H1 (cell line): ENCODE results near the gene TMA7. TPM values are rescaled to one million over a fixed set of nuclear protein-coding genes. Genes with fewer than 3 reads are reported as not detected.

Experiments used
- CTCF ChIA-PET: fragments of 300-600 bp; sonication (Branson Sonifier 250); formaldehyde crosslinking; loops from one replicate; lab custom pipeline; 2021; ENCODE audit not compliant: partially characterized antibody; lab: Charles Lee
- POLR2A ChIA-PET: fragments of 300-600 bp; sonication (Branson Sonifier 250); formaldehyde crosslinking; loops from one replicate; lab custom pipeline; 2021; ENCODE audit warnings: inconsistent platforms; ENCODE audit not compliant: partially characterized antibody; lab: Charles Lee
- DNase-seq, 2 experiments: peaks; one replicate each; pipeline versions ENCODE4 v3.0.0 to v3.0.0-alpha.2; 2010 to 2022; ENCODE audit warnings: low spot score in 2 of 2, low read depth in 1 of 2, mixed read lengths in 1 of 2
- FAIRE-seq: peaks from 2 replicates; lab custom pipeline; 2011; peaks lifted over from hg19 to GRCh38; lab: Jason Lieb, UNC
- H2AFZ ChIP-seq: 2 replicates; pipeline ENCODE4 v1.8.1; 2012; ENCODE audit warnings: low read length, inconsistent platforms
- H2AK5ac ChIP-seq: 2 replicates; pipeline ENCODE4 v1.6.1; 2013; ENCODE audit warnings: low read depth, low read length
- H2BK120ac ChIP-seq: replicated peaks from 2 replicates; pipeline ENCODE3; 2013; ENCODE audit warnings: low read depth, low read length, inconsistent platforms
- H2BK12ac ChIP-seq: 2 replicates; pipeline ENCODE4 v1.6.1; 2013; ENCODE audit warnings: low read depth, low read length
- H2BK15ac ChIP-seq: 2 replicates; pipeline ENCODE4 v1.6.1; 2013; ENCODE audit warnings: low read length
- H2BK20ac ChIP-seq: 2 replicates; pipeline ENCODE4 v1.6.1; 2013; ENCODE audit warnings: low read length
- H2BK5ac ChIP-seq: 2 replicates; pipeline ENCODE4 v1.6.1; 2013; ENCODE audit warnings: low read depth, low read length
- H3K14ac ChIP-seq: 2 replicates; pipeline ENCODE4 v1.6.1; 2013; ENCODE audit warnings: inconsistent platforms; ENCODE audit not compliant: insufficient read length
- H3K18ac ChIP-seq: 2 replicates; pipeline ENCODE4 v1.6.1; 2013; ENCODE audit warnings: low read length; ENCODE audit errors: extremely low read depth
- H3K23ac ChIP-seq: 2 replicates; pipeline ENCODE4 v1.6.1; 2013; ENCODE audit warnings: inconsistent platforms; ENCODE audit not compliant: insufficient read length
- H3K23me2 ChIP-seq: 2 replicates; pipeline ENCODE4 v1.6.1; 2013; ENCODE audit warnings: low read depth, low read length
- H3K27ac ChIP-seq: 2 replicates; pipeline ENCODE4 v1.6.1; 2011; ENCODE audit warnings: low read depth, low read length, inconsistent platforms
- H3K27me3 ChIP-seq, 4 experiments: replicated peaks in 1 of 4; 1 replicate in 1 of 4; 2 replicates in 3 of 4; pipeline versions ENCODE4 v1.6.1 to v1.8.1; 2011 to 2013; ENCODE audit warnings: low read length in 3 of 4, mild to moderate bottlenecking in 3 of 4, inconsistent platforms in 2 of 4, mixed read lengths in 2 of 4, moderate library complexity in 1 of 4; ENCODE audit not compliant: control insufficient read depth in 3 of 4, insufficient read depth in 3 of 4; ENCODE audit errors: extremely low read depth in 1 of 4
- H3K36me3 ChIP-seq, 4 experiments: 2 replicates each; pipeline versions ENCODE4 v1.6.1 to v1.8.1; 2011 to 2013; ENCODE audit warnings: mild to moderate bottlenecking in 4 of 4, low read length in 3 of 4, moderate library complexity in 2 of 4, control low read depth in 1 of 4, inconsistent platforms in 1 of 4; ENCODE audit not compliant: insufficient read depth in 4 of 4, control insufficient read depth in 2 of 4
- H3K4ac ChIP-seq: replicated peaks from 2 replicates; pipeline ENCODE3; 2013; ENCODE audit warnings: low read length, low read depth, mixed read lengths, inconsistent platforms; ENCODE audit not compliant: insufficient read length
- H3K4me1 ChIP-seq, 4 experiments: replicated peaks in 1 of 4; 1 replicate in 1 of 4; 2 replicates in 3 of 4; pipeline versions ENCODE4 v1.6.1 to v1.8.1; 2011 to 2013; ENCODE audit warnings: low read length in 3 of 4, inconsistent platforms in 2 of 4, mixed read lengths in 1 of 4; ENCODE audit not compliant: insufficient read depth in 4 of 4, control insufficient read depth in 3 of 4
- H3K4me2 ChIP-seq, 2 experiments: 2 replicates each; pipeline versions ENCODE4 v1.6.1 to v1.8.1; 2011 to 2013; ENCODE audit warnings: low read depth in 2 of 2, low read length in 2 of 2, control low read depth in 1 of 2, inconsistent platforms in 1 of 2, mild to moderate bottlenecking in 1 of 2; ENCODE audit not compliant: insufficient read depth in 1 of 2
- H3K4me3 ChIP-seq, 4 experiments: fragments of 200-600, 300-600 bp in 1 of 4; sonication (generic), shearing (Covaris generic), sonication (Bioruptor Twin) in 1 of 4; 2 replicates each; pipeline versions ENCODE4 v1.5.1 to v1.8.1; 2011 to 2016; ENCODE audit warnings: low read length in 4 of 4, low read depth in 3 of 4, control low read depth in 2 of 4, inconsistent platforms in 2 of 4, mild to moderate bottlenecking in 2 of 4, mixed read lengths in 1 of 4, moderate library complexity in 1 of 4; ENCODE audit not compliant: insufficient read depth in 2 of 4; ENCODE audit errors: extremely low read depth in 1 of 4
- H3K56ac ChIP-seq: replicated peaks from 2 replicates; pipeline ENCODE3; 2013; ENCODE audit warnings: low read depth, mild to moderate bottlenecking, mixed read lengths, low read length, inconsistent platforms; ENCODE audit not compliant: insufficient read length
- H3K79me1 ChIP-seq: 2 replicates; pipeline ENCODE4 v1.6.1; 2013; ENCODE audit warnings: low read depth, low read length, control low read depth
- H3K79me2 ChIP-seq, 2 experiments: 2 replicates each; pipeline versions ENCODE4 v1.6.1 to v1.8.1; 2012 to 2013; ENCODE audit warnings: low read length in 2 of 2, mild to moderate bottlenecking in 2 of 2, inconsistent platforms in 1 of 2; ENCODE audit not compliant: insufficient read depth in 2 of 2, control insufficient read depth in 1 of 2
- H3K9ac ChIP-seq, 4 experiments: replicated peaks in 1 of 4; 1 replicate in 1 of 4; 2 replicates in 3 of 4; pipeline versions ENCODE4 v1.6.1 to v1.8.1; 2011 to 2013; ENCODE audit warnings: low read depth in 3 of 4, low read length in 3 of 4, control low read depth in 2 of 4, mild to moderate bottlenecking in 2 of 4, moderate library complexity in 2 of 4, inconsistent platforms in 1 of 4; ENCODE audit errors: extremely low read depth in 1 of 4
- H3K9me3 ChIP-seq, 2 experiments: 2 replicates each; pipeline versions ENCODE4 v1.6.1 to v1.8.1; 2012 to 2013; ENCODE audit warnings: mild to moderate bottlenecking in 2 of 2, moderate library complexity in 2 of 2, control low read depth in 1 of 2, inconsistent platforms in 1 of 2, low read depth in 1 of 2, low read length in 1 of 2, mixed read lengths in 1 of 2; ENCODE audit not compliant: insufficient read depth in 2 of 2
- H4K20me1 ChIP-seq, 2 experiments: replicated peaks in 1 of 2; 2 replicates each; pipeline versions ENCODE3 to v1.8.1; 2011 to 2013; ENCODE audit warnings: inconsistent platforms in 2 of 2, low read length in 2 of 2, mild to moderate bottlenecking in 1 of 2; ENCODE audit not compliant: insufficient read depth in 2 of 2, control insufficient read depth in 1 of 2
- H4K5ac ChIP-seq: 2 replicates; pipeline ENCODE4 v1.6.1; 2013; ENCODE audit warnings: low read length, low read depth, mixed read lengths, inconsistent platforms; ENCODE audit not compliant: insufficient read length
- H4K8ac ChIP-seq: 2 replicates; pipeline ENCODE4 v1.8.0; 2013; ENCODE audit warnings: mild to moderate bottlenecking, moderate library complexity, low read length, inconsistent platforms; ENCODE audit not compliant: insufficient read depth; ENCODE audit errors: extremely low read depth
- H4K91ac ChIP-seq: replicated peaks from 2 replicates; pipeline ENCODE3; 2013; ENCODE audit warnings: low read length, mixed read lengths, inconsistent platforms; ENCODE audit not compliant: insufficient read length
- CBX5 ChIP-seq: fragments of 300-800, 300-1000 bp; sonication (generic); IDR thresholded peaks from 2 replicates; pipeline ENCODE4 v1.7.1; 2016; ENCODE audit warnings: antibody characterized with exemption, low read length, low read depth
- CTBP2 ChIP-seq: IDR thresholded peaks from 2 replicates; pipeline ENCODE4 v1.7.0; 2011; ENCODE audit warnings: borderline replicate concordance, mild to moderate bottlenecking, moderate library complexity, mixed read lengths, low read length; ENCODE audit not compliant: insufficient read depth, insufficient read length
- JUN ChIP-seq: IDR thresholded peaks from 2 replicates; pipeline ENCODE4 v1.6.1; 2011; ENCODE audit warnings: low read depth, mild to moderate bottlenecking, improper control_type of control experiment, low read length
- POLR2A ChIP-seq, 2 experiments: IDR thresholded peaks; 1 replicate in 1 of 2; 2 replicates in 1 of 2; pipeline ENCODE4 v1.6.1; 2011; ENCODE audit warnings: low read depth in 2 of 2, low read length in 2 of 2, mild to moderate bottlenecking in 2 of 2; ENCODE audit errors: control extremely low read depth in 1 of 2
- RAD21 ChIP-seq, 2 experiments: IDR thresholded peaks in 1 of 2; conservative IDR thresholded peaks in 1 of 2; 2 replicates each; pipeline ENCODE4 v1.6.1; 2011; ENCODE audit warnings: low read depth in 2 of 2, low read length in 2 of 2, improper control_type of control experiment in 1 of 2, inconsistent platforms in 1 of 2, mild to moderate bottlenecking in 1 of 2, moderate library complexity in 1 of 2
- SIN3A ChIP-seq, 2 experiments: IDR thresholded peaks in 1 of 2; conservative IDR thresholded peaks in 1 of 2; 2 replicates each; pipeline ENCODE4 v1.6.1; 2011 to 2012; ENCODE audit warnings: low read length in 2 of 2, improper control_type of control experiment in 1 of 2, low read depth in 1 of 2, mild to moderate bottlenecking in 1 of 2
- SUZ12 ChIP-seq: fragments of 200-600 bp; sonication (generic); IDR thresholded peaks from 2 replicates; pipeline ENCODE4 v1.6.1; 2012; ENCODE audit warnings: mild to moderate bottlenecking, inconsistent platforms, low read length, moderate library complexity, mixed read lengths
- TBP ChIP-seq: IDR thresholded peaks from 2 replicates; pipeline ENCODE4 v1.6.1; 2011; ENCODE audit warnings: low read depth, low read length, improper control_type of control experiment
- TCF12 ChIP-seq: IDR thresholded peaks from 2 replicates; pipeline ENCODE4 v1.6.1; 2011; ENCODE audit warnings: low read depth, mild to moderate bottlenecking, low read length
- WGBS, 2 experiments: shearing (Covaris generic) in 1 of 2; methylation state at CpG; one replicate each; pipeline versions ENCODE4 v1.1.6 to v1.1.7; 2013 to 2015; ENCODE audit warnings: low lambda C conversion rate in 2 of 2, mixed read lengths in 2 of 2, inconsistent platforms in 1 of 2, low coverage in 1 of 2, missing lambda C conversion rate in 1 of 2; ENCODE audit not compliant: insufficient replicate concordance in 2 of 2, insufficient coverage in 1 of 2, insufficient read length in 1 of 2; ENCODE audit errors: extremely low coverage in 1 of 2, missing lambda C conversion rate in 1 of 2; 5-methylcytosine and 5-hydroxymethylcytosine counted together
- polyA plus RNA-seq, 7 experiments: library from polyadenylated mRNA; depleted of rRNA in 3 of 7; stranded (reverse) in 5 of 7; unstranded in 2 of 7; fragments of >200 nt in 5 of 7; fragments of 200-250 nt in 2 of 7; gene quantifications; 1 replicate in 5 of 7; 2 replicates in 1 of 7; 4 replicates in 1 of 7; pipeline versions ENCODE4 v1.2.1 to v1.2.3, GENCODE V29; 2011 to 2013; ENCODE audit warnings: missing spikeins in 2 of 7, mixed read lengths in 2 of 7
- total RNA-seq: library from RNA; stranded (reverse); fragmentation: NEBNext Ultra II Directional; extraction: Animal tissue kit (Norgen Biotek cat#: 25700); gene quantifications from 2 replicates; pipeline ENCODE4 v1.2.1, GENCODE V29; 2021
- TF ChIP-seq, protein P1 (sequence below): IDR thresholded peaks from 2 replicates; pipeline ENCODE4 v1.6.1; 2011; ENCODE audit warnings: low read length, improper control_type of control experiment

Gene TMA7
- total and polyA plus RNA-seq, 2 of the 8 experiments (the other 6 are each of a cell fraction or from before 2014, with no cell fraction given): 138 to 305 TPM

DNA sequence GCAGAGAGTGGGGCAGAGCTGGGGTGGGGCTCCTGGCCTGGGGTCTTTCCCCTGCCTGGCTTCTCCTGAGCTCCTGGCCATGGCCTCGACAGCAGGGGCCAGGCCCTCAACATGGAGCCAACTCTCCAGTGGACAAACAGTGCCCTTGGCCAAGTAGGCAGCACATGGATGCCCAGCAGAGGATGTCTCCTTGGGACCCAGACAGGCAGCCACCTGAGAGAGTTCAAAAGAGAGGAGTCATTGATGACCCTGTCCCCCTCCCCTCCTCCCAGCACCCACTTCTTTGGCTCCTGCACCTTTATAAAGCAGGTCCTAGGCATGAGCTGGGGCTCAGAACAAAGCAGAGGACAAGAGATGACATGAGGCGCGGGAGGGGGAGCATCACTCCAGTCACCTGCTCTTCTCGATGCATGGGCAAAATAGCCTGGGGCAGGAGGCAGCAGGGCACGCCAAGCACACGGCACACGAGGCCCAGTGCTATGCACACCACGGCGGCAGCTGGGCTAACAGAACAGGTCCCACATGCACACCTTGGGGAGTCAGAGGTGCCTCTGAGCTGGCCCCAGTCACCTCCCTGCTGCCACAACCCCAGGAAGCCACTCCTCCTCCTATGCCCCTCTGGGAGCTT, 36.5 kb downstream of the TMA7 start:
- no peak overlapping the region for H3K23ac ChIP-seq
- H3K27me3 ChIP-seq: no peaks in the 10 kb centered on the region
- H3K4me1 ChIP-seq: peaks cover 0 to 26% (median 16%) of the 10 kb centered on the region in 4 experiments; a peak in 6 of 7 replicates
- H3K56ac ChIP-seq: no peak overlapping the region
- H3K23me2 ChIP-seq: peaks cover 6% of the 10 kb centered on the region
- no peak overlapping the region; a peak in 1 of 4 replicates for H3K4me2 ChIP-seq
- peak overlapping the region; percentile 99 for H2BK15ac ChIP-seq
- H2BK5ac ChIP-seq: peak overlapping the region; percentile 88; the same call in 1 of the 2 replicates
- peak overlapping the region; percentile 78; the same call in 1 of the 2 replicates for H3K18ac ChIP-seq
- H2AFZ ChIP-seq: no peak overlapping the region
- FAIRE-seq (no peak), DNase-seq (no peak)
- H4K91ac ChIP-seq: peak overlapping the region; percentile 88
- peak overlapping the region; percentile 65 for H3K4ac ChIP-seq
- H2BK20ac ChIP-seq: peak overlapping the region; percentile 98
- no peak overlapping the region for H3K4me3 ChIP-seq
- peak overlapping the region; percentile 99; the same call in 1 of the 2 replicates for H2BK12ac ChIP-seq
- ChIA-PET POLR2A (interaction anchor here (0.8 to 7.6 kb wide), 8 partner anchors 13 to 235 kb away, joined by 3 to 83 read pairs (median 4); partner anchors contain the start of genes ATRIP and ZNF589), CTCF (interaction anchor here (1.0 to 21.5 kb wide), 6 partner anchors 11 to 73 kb away, joined by 3 to 251 read pairs (median 16); partner anchors contain the start of gene SHISA5)
- H4K20me1 ChIP-seq: no peaks in the 10 kb centered on the region
- H3K36me3 ChIP-seq: no peaks in the 10 kb centered on the region
- H3K79me2 ChIP-seq: peaks cover 0 to 13% of the 10 kb centered on the region in 2 experiments; a peak in 2 of 4 replicates
- H2BK120ac ChIP-seq: no peak overlapping the region
- H2AK5ac ChIP-seq: peak overlapping the region; percentile 97; the same call in 1 of the 2 replicates
- no peak overlapping the region for H4K5ac ChIP-seq
- H3K27ac ChIP-seq: peak overlapping the region; percentile 27; the same call in 1 of the 2 replicates
- H3K9me3 ChIP-seq: no peaks in the 10 kb centered on the region
- H3K79me1 ChIP-seq: peaks cover 4% of the 10 kb centered on the region; the same call in 1 of the 2 replicates
- no peak overlapping the region for H3K9ac ChIP-seq
- H3K14ac ChIP-seq: no peak overlapping the region
- no peak overlapping the region for H4K8ac ChIP-seq
- 91% methylated on average over 9 of the region's 9 CpGs; no CpG with 5 or more reads in 1 of the 2 experiments for WGBS, 2 experiments
- TF ChIP-seq CTBP2 (no peak), CBX5 (no peak), SIN3A (conservative IDR thresholded peaks at IDR 0.05 in 1 of 2, IDR thresholded peaks at IDR 0.05 in 1 of 2; ENCODE audit: low read depth in 1 of 2, low read length in 2 of 2) (no peak), JUN (no peak), POLR2A (IDR thresholded peaks at IDR 0.05; ENCODE audit: control extremely low read depth in 1 of 2, low read depth in 2 of 2, low read length in 2 of 2) (no peak), TCF12 (no peak), RAD21 (IDR thresholded peaks at IDR 0.05 in 1 of 2, conservative IDR thresholded peaks at IDR 0.05 in 1 of 2; ENCODE audit: low read depth in 2 of 2, low read length in 2 of 2) (no peak), SUZ12 (no peak), TBP (no peak)
- TF ChIP-seq, protein P1, sequence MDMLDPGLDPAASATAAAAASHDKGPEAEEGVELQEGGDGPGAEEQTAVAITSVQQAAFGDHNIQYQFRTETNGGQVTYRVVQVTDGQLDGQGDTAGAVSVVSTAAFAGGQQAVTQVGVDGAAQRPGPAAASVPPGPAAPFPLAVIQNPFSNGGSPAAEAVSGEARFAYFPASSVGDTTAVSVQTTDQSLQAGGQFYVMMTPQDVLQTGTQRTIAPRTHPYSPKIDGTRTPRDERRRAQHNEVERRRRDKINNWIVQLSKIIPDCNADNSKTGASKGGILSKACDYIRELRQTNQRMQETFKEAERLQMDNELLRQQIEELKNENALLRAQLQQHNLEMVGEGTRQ: no peak
